ENCODE data around the gene FAM110D. TPM values are rescaled to one million over a fixed set of nuclear protein-coding genes. Genes with fewer than 3 reads are reported as not detected.

The FAM110D gene
- total and polyA plus RNA-seq, 2 of the 8 experiments (the other 6 are each of a cell fraction or from before 2014, with no cell fraction given): 0.21 to 0.48 TPM

- Histone ChIP-seq H2BK120ac (replicated peaks; ENCODE audit: low read depth, low read length) (no peak overlapping the region), H2AFZ (ENCODE audit: low read length) (no peak overlapping the region), H3K14ac (ENCODE audit: insufficient read length) (no peak overlapping the region), H2BK15ac (ENCODE audit: low read length) (no peak overlapping the region), H3K79me2 (ENCODE audit: control insufficient read depth in 1 of 2, insufficient read depth in 2 of 2, low read length in 2 of 2) (no peaks in the 10 kb centered on the region), H4K91ac (replicated peaks; ENCODE audit: insufficient read length, low read length) (no peak overlapping the region), H3K56ac (replicated peaks; ENCODE audit: insufficient read length, low read depth, low read length) (no peak overlapping the region), H3K9me3 (ENCODE audit: insufficient read depth in 2 of 2, low read depth in 1 of 2, low read length in 1 of 2) (no peaks in the 10 kb centered on the region), H3K4ac (replicated peaks; ENCODE audit: insufficient read length, low read depth, low read length) (no peak overlapping the region), H2AK5ac (ENCODE audit: low read depth, low read length) (no peak overlapping the region), H3K18ac (ENCODE audit: extremely low read depth, low read length) (no peak overlapping the region), H2BK5ac (ENCODE audit: low read depth, low read length) (no peak overlapping the region), H2BK20ac (ENCODE audit: low read length) (no peak overlapping the region), H3K9ac (replicated peaks in 1 of 4; ENCODE audit: extremely low read depth in 1 of 4, low read depth in 3 of 4, low read length in 3 of 4) (no peak overlapping the region), H4K5ac (ENCODE audit: insufficient read length, low read depth, low read length) (no peak overlapping the region), H2BK12ac (ENCODE audit: low read depth, low read length) (no peak overlapping the region), H3K4me1 (replicated peaks in 1 of 4; ENCODE audit: control insufficient read depth in 3 of 4, insufficient read depth in 4 of 4, low read length in 3 of 4) (no peaks in the 10 kb centered on the region), H3K27ac (ENCODE audit: low read depth, low read length) (no peak overlapping the region), H3K23ac (ENCODE audit: insufficient read length) (no peak overlapping the region), H3K23me2 (ENCODE audit: low read depth, low read length) (no peaks in the 10 kb centered on the region; the same call in 1 of the 2 replicates), H3K79me1 (ENCODE audit: low read depth, low read length) (no peaks in the 10 kb centered on the region), H3K36me3 (ENCODE audit: control insufficient read depth in 2 of 4, insufficient read depth in 4 of 4, low read length in 3 of 4) (peaks cover 0 to 12% (median 0%) of the 10 kb centered on the region in 4 experiments; a peak in 2 of 8 replicates), H3K27me3 (replicated peaks in 1 of 4; ENCODE audit: control insufficient read depth in 3 of 4, extremely low read depth in 1 of 4, insufficient read depth in 3 of 4, low read length in 3 of 4) (no peaks in the 10 kb centered on the region), H3K4me2 (ENCODE audit: insufficient read depth in 1 of 2, low read depth in 2 of 2, low read length in 2 of 2) (no peak overlapping the region), H4K8ac (ENCODE audit: extremely low read depth, insufficient read depth, low read length) (no peak overlapping the region), H3K4me3 (ENCODE audit: extremely low read depth in 1 of 4, insufficient read depth in 2 of 4, low read depth in 3 of 4, low read length in 4 of 4) (no peak overlapping the region), H4K20me1 (replicated peaks in 1 of 2; ENCODE audit: control insufficient read depth in 1 of 2, insufficient read depth in 2 of 2, low read length in 2 of 2) (peaks cover 0 to 2% of the 10 kb centered on the region in 2 experiments)
- ChIA-PET POLR2A (ENCODE audit: partially characterized antibody) (interaction anchor here (1.1 kb wide), 1 partner anchor 13 kb away, joined by 4 read pairs; the partner anchor contains the start of gene PDIK1L), CTCF (ENCODE audit: partially characterized antibody) (interaction anchor here (0.6 to 1.6 kb wide), 2 partner anchors 20 to 51 kb away, joined by 3 to 7 read pairs; no protein-coding TSS in a partner anchor)
- WGBS, 2 experiments (ENCODE audit: extremely low coverage in 1 of 2, insufficient coverage in 1 of 2, insufficient read length in 1 of 2, insufficient replicate concordance in 2 of 2, low coverage in 1 of 2, low lambda C conversion rate in 2 of 2, missing lambda C conversion rate in 1 of 2): 96% methylated on average over 4 of the region's 4 CpGs; no CpG with 5 or more reads in 1 of the 2 experiments
- FAIRE-seq (no peak), DNase-seq (ENCODE audit: low read depth in 1 of 2, low spot score in 2 of 2) (no peak)
- no peak for TF ChIP-seq KDM1A (IDR thresholded peaks at IDR 0.05; ENCODE audit: borderline replicate concordance, low read length)
- TF ChIP-seq SAP30 (IDR thresholded peaks at IDR 0.05; ENCODE audit: insufficient read depth, insufficient replicate concordance, low read length): no peak
- no peak for TF ChIP-seq BRCA1 (IDR thresholded peaks at IDR 0.05; ENCODE audit: low read depth, low read length)
- no peak for TF ChIP-seq FOSL1 (IDR thresholded peaks at IDR 0.05; ENCODE audit: insufficient read depth, low read depth, low read length)
- no peak for TF ChIP-seq TAF1 (IDR thresholded peaks at IDR 0.05; ENCODE audit: low read depth, low read length)
- TF ChIP-seq EZH2 (IDR thresholded peaks at IDR 0.05; ENCODE audit: low read depth, low read length, severe bottlenecking): no peak
- TF ChIP-seq CREB1 (IDR thresholded peaks at IDR 0.05): no peak
- TF ChIP-seq RAD21 (IDR thresholded peaks at IDR 0.05 in 1 of 2, conservative IDR thresholded peaks at IDR 0.05 in 1 of 2; ENCODE audit: low read depth in 2 of 2, low read length in 2 of 2): no peak
- TF ChIP-seq PHF8 (conservative IDR thresholded peaks at IDR 0.05; ENCODE audit: low read depth, low read length): no peak
- no peak for TF ChIP-seq E2F6 (IDR thresholded peaks at IDR 0.05)
Measured at GRCh38 chr1:26124418-26125331, 34.2 kb upstream of the FAM110D start.
